K562 (cell line): ENCODE data around the gene S100P. TPM values are rescaled to one million over a fixed set of nuclear protein-coding genes. Genes with fewer than 3 reads are reported as not detected.

Experiments used
- AFF4 ChIP-seq: sonication (generic); formaldehyde crosslinking; IDR thresholded peaks from 2 replicates; pipeline ENCODE4 v1.8.0; 2023; ENCODE audit warnings: mild to moderate bottlenecking, missing genetic modification reagents
- CREB3 ChIP-seq: fragments of 450-650 bp; conservative IDR thresholded peaks from 2 replicates; pipeline ENCODE4 v1.6.1; 2016; ENCODE audit warnings: missing genetic modification characterization, low read depth, mild to moderate bottlenecking, missing compliant biosample characterization, moderate library complexity
- EGR1 ChIP-seq: fragments of 450-650 bp; conservative IDR thresholded peaks from 2 replicates; pipeline ENCODE4 v1.6.1; 2017; ENCODE audit warnings: mild to moderate bottlenecking
- GATAD2A ChIP-seq: fragments of 450-650 bp; IDR thresholded peaks from 2 replicates; pipeline ENCODE4 v1.6.1; 2017
- HDAC8 ChIP-seq: fragments of 450-650 bp; IDR thresholded peaks from 2 replicates; pipeline ENCODE4 v1.6.1; 2016; ENCODE audit warnings: mild to moderate bottlenecking, missing genetic modification characterization, moderate library complexity, missing compliant biosample characterization
- HES1 ChIP-seq: fragments of 450-650 bp; IDR thresholded peaks from 2 replicates; pipeline ENCODE4 v1.6.1; 2016; ENCODE audit warnings: low read depth, mild to moderate bottlenecking, moderate library complexity
- MEF2D ChIP-seq: conservative IDR thresholded peaks from 2 replicates; pipeline ENCODE4 v1.6.1; 2016; ENCODE audit warnings: low read depth, missing genetic modification characterization, missing compliant biosample characterization
- UBTF ChIP-seq, 2 experiments: IDR thresholded peaks; 2 replicates each; pipeline ENCODE4 v1.6.1; 2012; ENCODE audit warnings: improper control_type of control experiment in 2 of 2, low read depth in 2 of 2, low read length in 2 of 2, borderline replicate concordance in 1 of 2
- USF1 ChIP-seq: sonication (generic); formaldehyde crosslinking; IDR thresholded peaks from 2 replicates; pipeline ENCODE4 v1.9.0; 2022; ENCODE audit warnings: mild to moderate bottlenecking, missing genetic modification reagents
- ZNF668 ChIP-seq: fragments of 250-450 bp; sonication (Bioruptor Pico); IDR thresholded peaks from 2 replicates; pipeline ENCODE4 v1.8.0; 2022; ENCODE audit warnings: mild to moderate bottlenecking, inconsistent platforms
- polyA plus RNA-seq, 8 experiments: library from polyadenylated mRNA; depleted of rRNA in 4 of 8; stranded (reverse) in 5 of 8; unstranded in 3 of 8; fragments of >200 nt; fragmentation: Nextera tagmentation in 2 of 8; fragmentation: Illumina TruSeq in 1 of 8; extraction: Ambion mirVana in 2 of 8; extraction: Trizol in 1 of 8; gene quantifications; 2 replicates each; pipeline versions ENCODE4 v1.2.1 to v1.2.3, GENCODE V29; 2011 to 2014; ENCODE audit warnings: inconsistent platforms in 1 of 8, missing spikeins in 1 of 8
- total RNA-seq, 7 experiments: library from RNA; depleted of rRNA in 6 of 7; stranded (reverse); fragments of >200 nt in 6 of 7; fragmentation: Illumina TruSeq in 2 of 7; extraction: Trizol in 2 of 7; gene quantifications; 2 replicates each; pipeline versions ENCODE4 v1.2.1 to v1.2.3, GENCODE V29; 2011 to 2021; ENCODE audit warnings: low replicate concordance in 1 of 7

The S100P gene
- total and polyA plus RNA-seq, 9 of the 15 experiments (the other 6 are each of a cell fraction or from before 2014, with no cell fraction given) = 4.1 to 23.8 (median 7.5) TPM

GRCh38 chr4:6734165-6734786 is 40.6 kb downstream of the S100P start (continued):
- TF ChIP-seq UBTF (IDR thresholded peaks at IDR 0.05; ENCODE audit: borderline replicate concordance in 1 of 2, low read depth in 2 of 2, low read length in 2 of 2) (no peak), EGR1 (peak; percentile 62; the same call in 1 of the 2 replicates), GATAD2A (no peak; the same call in 1 of the 2 replicates), HES1 (no peak), MEF2D (tag) (peak; percentile 76), CREB3 (tag) (peak; percentile 55; the same call in 1 of the 2 replicates), USF1 (CRISPR knock-in tag) (peak; percentile 76), AFF4 (CRISPR knock-in tag) (0 out of 2 replicates have a peak, but pooled peaks have one; percentile 5), HDAC8 (tag) (0 out of 2 replicates have a peak, but pooled peaks have one; percentile 26), ZNF668 (CRISPR knock-in tag) (peak; percentile 43; the same call in 1 of the 2 replicates)
